Liver (tissue), 3 donors: ENCODE measurements around the gene CRABP2.
A peak's percentile ranks its signal among the peaks of the same experiment; 100 is the strongest.

Experiments used
- ATF3 ChIP-seq: IDR thresholded peaks from 2 replicates; pipeline ENCODE4 v1.6.1; 2016; ENCODE audit warnings: antibody characterized with exemption
- CTCF ChIP-seq: fragments of 150-350 bp; IDR thresholded peaks from 2 replicates; pipeline ENCODE4 v1.5.1; 2017; ENCODE audit warnings: improper control_type of control experiment, low read depth, low read length; ENCODE audit not compliant: missing input control
- EGR1 ChIP-seq, 2 donors: IDR thresholded peaks; 2 replicates each; pipeline ENCODE4 v1.6.1; 2016 to 2018; ENCODE audit warnings: antibody characterized with exemption in 2 of 2, low read depth in 2 of 2
- FOXA1 ChIP-seq: IDR thresholded peaks from 2 replicates; pipeline ENCODE4 v1.6.1; 2016; ENCODE audit warnings: antibody characterized with exemption
- HNF4A ChIP-seq, 2 donors: conservative IDR thresholded peaks; 2 replicates each; pipeline ENCODE4 v1.6.1; 2016; ENCODE audit warnings: antibody characterized with exemption in 2 of 2, mild to moderate bottlenecking in 2 of 2
- HNF4G ChIP-seq: IDR thresholded peaks from 2 replicates; pipeline ENCODE4 v1.6.1; 2016; ENCODE audit warnings: antibody characterized with exemption
- MAX ChIP-seq: IDR thresholded peaks from 2 replicates; pipeline ENCODE4 v1.6.1; 2016; ENCODE audit warnings: antibody characterized with exemption
- REST ChIP-seq: IDR thresholded peaks from 2 replicates; pipeline ENCODE4 v1.6.1; 2016; ENCODE audit warnings: antibody characterized with exemption, mild to moderate bottlenecking
- RXRA ChIP-seq, 2 donors: IDR thresholded peaks; 2 replicates each; pipeline ENCODE4 v1.6.1; 2017 to 2018; ENCODE audit warnings: antibody characterized with exemption in 2 of 2, mild to moderate bottlenecking in 1 of 2
- TAF1 ChIP-seq: conservative IDR thresholded peaks from 2 replicates; pipeline ENCODE4 v1.6.1; 2016; ENCODE audit warnings: antibody characterized with exemption, mild to moderate bottlenecking
- YY1 ChIP-seq: IDR thresholded peaks from 2 replicates; pipeline ENCODE4 v1.6.1; 2016; ENCODE audit warnings: antibody characterized with exemption, mild to moderate bottlenecking
- ZBTB33 ChIP-seq: IDR thresholded peaks from 2 replicates; pipeline ENCODE4 v1.6.1; 2016; ENCODE audit warnings: antibody characterized with exemption
- donor health status: healthy.
- donor health status: healthy.

GRCh38 chr1:156751757-156752481 is 46.5 kb upstream of the CRABP2 start:
- TF ChIP-seq CTCF (peak; percentile 3), MAX (peak; percentile 69), YY1 (peak; percentile 76), HNF4G (no peak), RXRA (IDR thresholded peaks at IDR 0.05) (no peak), ATF3 (no peak), EGR1 (IDR thresholded peaks at IDR 0.05; ENCODE audit: low read depth in 2 of 2) (peak in 1 of 2 donors; percentile 50), FOXA1 (no peak), TAF1 (no peak), HNF4A (conservative IDR thresholded peaks at IDR 0.05) (peak; percentile 22 to 39), ZBTB33 (no peak), REST (no peak)
